Brain microvascular endothelial cell (primary cell): ENCODE data around the gene FUOM.

Source experiments
- DNase-seq: peaks from one replicate; pipeline ENCODE4 v3.0.0-alpha.2; 2020
- H3K27ac ChIP-seq: fragments of 250-450 bp; sonication (Bioruptor Pico); 2 replicates; pipeline ENCODE4 v1.5.1; 2020; ENCODE audit warnings: mild to moderate bottlenecking, moderate library complexity
- H3K27me3 ChIP-seq: fragments of 250-450 bp; sonication (Bioruptor Pico); replicated peaks from 2 replicates; pipeline ENCODE4 v1.5.1; 2020; ENCODE audit warnings: mild to moderate bottlenecking
- H3K36me3 ChIP-seq: fragments of 250-450 bp; sonication (Bioruptor Pico); replicated peaks from 2 replicates; pipeline ENCODE4 v1.5.1; 2020; ENCODE audit warnings: mild to moderate bottlenecking
- H3K4me3 ChIP-seq: 2 replicates; pipeline ENCODE4 v1.5.1; 2011; ENCODE audit warnings: low read depth, mild to moderate bottlenecking, control low read depth, low read length, moderate library complexity
- in situ Hi-C: cut with HindIII; loops from 2 replicates; pipeline ENCODE4 v1.10.0; 2017; ENCODE audit warnings: low sequenced_read_pairs, low pct_ligation_motif_present
- TF ChIP-seq, protein P1 (sequence below): IDR thresholded peaks from 2 replicates; pipeline ENCODE4 v1.5.1; 2011; ENCODE audit warnings: low read depth, mild to moderate bottlenecking, moderate library complexity, low read length, control low read depth, inconsistent platforms; ENCODE audit errors: missing control alignments

Gene FUOM

DNA sequence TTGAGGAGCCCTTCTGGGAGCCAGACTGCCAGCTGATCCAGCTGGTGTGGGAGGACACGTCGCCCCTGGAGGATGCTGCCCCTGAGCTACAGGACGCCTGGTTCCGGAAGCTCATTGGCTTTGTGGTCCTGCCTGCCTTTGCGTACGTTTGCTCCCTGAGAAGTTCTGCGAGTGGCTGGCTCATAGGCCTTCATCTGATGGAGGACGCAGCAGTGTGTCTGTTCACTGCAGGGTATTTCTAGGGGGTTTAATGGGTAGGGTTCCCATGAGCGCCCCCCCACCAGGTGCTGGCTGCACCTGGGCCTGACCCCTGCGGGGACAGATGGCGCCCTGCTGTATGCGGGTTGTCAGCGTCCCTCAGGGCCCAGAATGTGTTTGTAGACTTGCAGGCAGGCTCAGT, 26.3 kb upstream of the FUOM start:
- H3K27me3 ChIP-seq = no peaks in the 10 kb centered on the region
- no peak overlapping the region for H3K27ac ChIP-seq
- TF ChIP-seq, protein P1, sequence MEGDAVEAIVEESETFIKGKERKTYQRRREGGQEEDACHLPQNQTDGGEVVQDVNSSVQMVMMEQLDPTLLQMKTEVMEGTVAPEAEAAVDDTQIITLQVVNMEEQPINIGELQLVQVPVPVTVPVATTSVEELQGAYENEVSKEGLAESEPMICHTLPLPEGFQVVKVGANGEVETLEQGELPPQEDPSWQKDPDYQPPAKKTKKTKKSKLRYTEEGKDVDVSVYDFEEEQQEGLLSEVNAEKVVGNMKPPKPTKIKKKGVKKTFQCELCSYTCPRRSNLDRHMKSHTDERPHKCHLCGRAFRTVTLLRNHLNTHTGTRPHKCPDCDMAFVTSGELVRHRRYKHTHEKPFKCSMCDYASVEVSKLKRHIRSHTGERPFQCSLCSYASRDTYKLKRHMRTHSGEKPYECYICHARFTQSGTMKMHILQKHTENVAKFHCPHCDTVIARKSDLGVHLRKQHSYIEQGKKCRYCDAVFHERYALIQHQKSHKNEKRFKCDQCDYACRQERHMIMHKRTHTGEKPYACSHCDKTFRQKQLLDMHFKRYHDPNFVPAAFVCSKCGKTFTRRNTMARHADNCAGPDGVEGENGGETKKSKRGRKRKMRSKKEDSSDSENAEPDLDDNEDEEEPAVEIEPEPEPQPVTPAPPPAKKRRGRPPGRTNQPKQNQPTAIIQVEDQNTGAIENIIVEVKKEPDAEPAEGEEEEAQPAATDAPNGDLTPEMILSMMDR = no peak
- no peak for DNase-seq
- H3K36me3 ChIP-seq = no peaks in the 10 kb centered on the region
- in situ Hi-C loops = no loop called here
- H3K4me3 ChIP-seq = no peak overlapping the region

DNA sequence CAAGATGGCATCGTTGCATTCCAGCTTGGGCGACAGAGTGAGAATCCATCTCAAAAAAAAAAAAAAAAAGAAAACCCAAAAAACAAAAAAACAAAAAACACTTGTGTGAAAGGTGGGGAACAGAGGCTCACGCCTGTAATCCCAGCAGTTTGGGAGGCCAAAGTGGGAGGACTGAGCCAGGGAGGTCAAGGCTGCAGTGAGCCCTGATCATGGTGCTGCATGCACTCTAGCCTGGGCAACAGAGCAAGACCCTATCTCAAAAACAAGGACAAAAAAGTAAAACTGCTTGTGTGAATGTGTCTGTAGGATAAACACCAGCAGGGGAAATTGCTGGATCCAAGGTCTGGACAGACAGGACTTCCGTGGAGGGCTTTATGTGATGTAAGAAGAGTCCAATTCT, 25.7 kb upstream of the FUOM start:
- no peak for DNase-seq
- no peaks in the 10 kb centered on the region for H3K27me3 ChIP-seq
- in situ Hi-C loops = no loop called here
- TF ChIP-seq, protein P1 = no peak
- no peaks in the 10 kb centered on the region for H3K36me3 ChIP-seq
- H3K27ac ChIP-seq = no peak overlapping the region
- no peak overlapping the region for H3K4me3 ChIP-seq

DNA sequence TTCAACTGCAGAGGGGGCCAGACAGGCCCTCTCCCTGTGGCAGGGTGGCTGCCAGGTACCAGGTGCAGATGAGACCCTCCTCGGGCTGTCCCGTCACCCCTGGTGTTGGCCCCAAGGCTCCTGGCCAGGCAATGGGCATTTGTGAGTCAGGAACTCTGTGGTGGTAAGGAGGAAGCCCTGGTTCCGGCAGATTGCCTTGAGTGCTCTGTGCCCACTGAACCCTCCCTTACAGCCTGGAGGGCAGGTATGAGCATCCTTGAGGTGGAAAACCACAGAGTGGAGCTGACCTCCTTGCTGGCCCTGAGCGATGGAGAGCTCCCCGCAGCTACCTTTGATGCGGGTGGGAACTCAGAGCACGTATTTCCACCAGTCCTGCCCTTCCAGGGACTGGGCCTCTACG, 23.2 kb upstream of the FUOM start:
- H3K4me3 ChIP-seq = no peak overlapping the region
- no peak overlapping the region for H3K27ac ChIP-seq
- no peaks in the 10 kb centered on the region for H3K27me3 ChIP-seq
- in situ Hi-C loops = no loop called here
- DNase-seq = no peak
- H3K36me3 ChIP-seq = no peaks in the 10 kb centered on the region
- TF ChIP-seq, protein P1 = no peak

DNA sequence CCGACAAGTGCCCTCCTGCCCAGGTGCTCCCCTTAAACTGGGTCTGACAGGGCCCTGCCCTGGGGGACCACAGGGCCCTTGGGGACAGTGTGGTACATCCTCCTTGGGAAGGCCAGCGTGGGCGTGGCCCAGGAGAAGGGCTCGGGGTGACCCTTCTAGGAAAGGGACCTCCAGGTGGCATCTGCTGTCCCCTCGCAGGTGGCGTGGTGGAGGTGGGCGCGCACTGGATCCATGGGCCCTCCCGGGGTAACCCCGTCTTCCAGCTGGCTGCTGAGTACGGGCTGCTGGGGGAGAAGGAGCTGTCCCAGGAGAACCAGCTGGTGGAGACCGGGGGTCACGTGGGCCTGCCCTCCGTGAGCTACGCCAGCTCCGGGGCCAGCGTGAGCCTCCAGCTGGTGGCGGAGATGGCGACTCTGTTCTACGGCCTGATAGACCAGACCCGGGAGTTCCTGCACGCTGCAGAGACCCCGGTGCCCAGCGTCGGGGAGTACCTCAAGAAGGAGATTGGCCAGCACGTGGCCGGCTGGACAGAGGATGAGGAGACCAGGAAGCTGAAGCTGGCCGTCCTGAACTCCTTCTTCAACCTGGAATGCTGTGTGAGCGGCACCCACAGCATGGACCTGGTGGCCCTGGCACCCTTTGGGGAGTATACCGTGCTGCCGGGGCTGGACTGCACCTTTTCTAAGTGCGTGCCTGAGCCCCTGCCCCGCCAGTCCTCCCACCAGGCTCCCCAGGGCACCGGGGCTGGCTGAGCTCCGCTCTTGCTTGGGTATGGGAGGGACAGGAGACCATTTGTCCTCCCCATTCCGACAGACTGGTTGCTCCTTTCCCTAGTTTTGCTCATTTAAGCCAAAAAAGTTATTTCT, 22.2 kb upstream of the FUOM start:
- TF ChIP-seq, protein P1 = no peak
- in situ Hi-C loops = no loop called here
- Histone ChIP-seq H3K36me3 (no peaks in the 10 kb centered on the region), H3K27me3 (no peaks in the 10 kb centered on the region), H3K27ac (no peak overlapping the region), H3K4me3 (peak overlapping the region; percentile 49)
- DNase-seq = no peak

DNA sequence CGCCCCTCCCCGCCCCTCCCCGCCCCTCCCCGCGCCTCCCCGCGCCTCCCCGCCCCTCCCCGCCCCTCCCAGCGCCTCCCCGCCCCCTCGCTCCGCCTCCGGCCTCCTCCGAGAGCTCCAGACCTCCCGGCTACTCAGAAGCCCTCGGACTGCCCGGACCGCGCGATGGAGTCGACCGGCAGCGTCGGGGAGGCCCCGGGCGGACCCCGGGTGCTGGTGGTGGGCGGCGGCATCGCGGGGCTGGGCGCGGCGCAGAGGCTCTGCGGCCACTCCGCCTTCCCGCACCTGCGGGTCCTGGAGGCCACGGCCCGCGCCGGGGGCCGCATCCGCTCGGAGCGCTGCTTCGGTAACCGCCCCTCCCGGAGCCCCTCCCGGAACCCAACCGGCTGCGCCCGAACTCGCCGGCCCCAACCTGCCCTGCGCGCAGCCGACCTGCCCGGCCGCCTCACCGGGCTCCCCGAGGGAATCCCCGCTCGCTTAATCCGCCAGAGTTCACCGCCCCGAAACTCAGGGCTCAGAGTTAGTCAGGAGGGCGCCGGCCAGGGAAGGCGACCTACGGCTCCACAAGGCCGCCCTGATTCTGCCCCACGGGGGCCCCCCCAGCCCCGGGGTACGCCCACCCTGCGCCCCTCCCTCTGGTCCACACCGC, 21.5 kb upstream of the FUOM start, which contains the start of gene PAOX:
PAOX (plus strand) TSS at position 111 of the 649 bp plus-strand sequence; CDS start at position 166, 55 bp downstream.
- peak within 1 kb of the TSS; percentile 74 for H3K4me3 ChIP-seq
- no peaks in the 10 kb centered on the region for H3K36me3 ChIP-seq
- TF ChIP-seq, protein P1 = no peak
- DNase-seq = no peak
- no peaks in the 10 kb centered on the region for H3K27me3 ChIP-seq
- no peak within 1 kb of the TSS for H3K27ac ChIP-seq
- in situ Hi-C loops = no loop called here
